Stimulated activated CD4-positive, alpha-beta T cell treated with anti-CD3 and anti-CD28 coated beads, Interleukin-12 subunit alpha, Interleukin-12 subunit beta, amount 100 ng/mL, for 4 hours (primary cell): ENCODE results near the gene MACO1.
A peak's percentile ranks its signal among the peaks of the same experiment; 100 is the strongest.
"Not testable (repeated sequence)": the region's sequence is repeated elsewhere in the genome, so short reads cannot be mapped to it uniquely, and the experiment has no call there.

Experiments used
- DNase-seq: peaks from one replicate; pipeline ENCODE4 v3.0.0-alpha.2; 2020

The MACO1 gene

GRCh38 chr1:25430073-25430966, at the start of gene MACO1:
TSS of gene MACO1 (plus strand) at chr1:25430897. CDS start at chr1:25431099, 202 bp downstream.
- peak; percentile 95 for DNase-seq

- DNase-seq, result not testable (repeated sequence)
Observed at GRCh38 chr1:25382543-25382942, 48.2 kb upstream of the MACO1 start.

GRCh38 chr1:25383090-25383489, 47.6 kb upstream of the MACO1 start:
- DNase-seq, result not testable (repeated sequence)

GRCh38 chr1:25383875-25384274, 46.8 kb upstream of the MACO1 start:
- not testable (repeated sequence) for DNase-seq

- DNase-seq, result not testable (repeated sequence)
Observed at GRCh38 chr1:25387096-25387495, 43.6 kb upstream of the MACO1 start.

GRCh38 chr1:25388691-25389090, 42.0 kb upstream of the MACO1 start:
- not testable (repeated sequence) for DNase-seq

GRCh38 chr1:25389721-25390120, 41.0 kb upstream of the MACO1 start:
- DNase-seq, result not testable (repeated sequence)

- DNase-seq, result no peak
Observed at GRCh38 chr1:25392841-25393240, 37.9 kb upstream of the MACO1 start.

- not testable (repeated sequence) for DNase-seq
Observed at GRCh38 chr1:25397549-25397948, 33.1 kb upstream of the MACO1 start.

GRCh38 chr1:25398079-25398478, 32.6 kb upstream of the MACO1 start:
- DNase-seq, result not testable (repeated sequence)

- peak; percentile 3 for DNase-seq
Observed at GRCh38 chr1:25402947-25403803, 27.5 kb upstream of the MACO1 start.

GRCh38 chr1:25405731-25406305, 24.9 kb upstream of the MACO1 start:
- DNase-seq, result not testable (repeated sequence)

GRCh38 chr1:25409641-25410427, 20.9 kb upstream of the MACO1 start:
- not testable (repeated sequence) for DNase-seq

- DNase-seq, result not testable (repeated sequence)
Observed at GRCh38 chr1:25412872-25413623, 17.6 kb upstream of the MACO1 start.

GRCh38 chr1:25414157-25414556, 16.5 kb upstream of the MACO1 start:
- not testable (repeated sequence) for DNase-seq

GRCh38 chr1:25414578-25414977, 16.1 kb upstream of the MACO1 start:
- DNase-seq, result not testable (repeated sequence)

- not testable (repeated sequence) for DNase-seq
Observed at GRCh38 chr1:25417280-25417679, 13.4 kb upstream of the MACO1 start.

- DNase-seq, result not testable (repeated sequence)
Observed at GRCh38 chr1:25419339-25419738, 11.4 kb upstream of the MACO1 start.

- not testable (repeated sequence) for DNase-seq
Observed at GRCh38 chr1:25420715-25421114, 10.0 kb upstream of the MACO1 start, which contains the start of gene RHCE. TSS of gene RHCE (minus strand) at chr1:25420825. CDS start at chr1:25420786, 39 bp downstream.

GRCh38 chr1:25423206-25423605, 7.5 kb upstream of the MACO1 start:
- not testable (repeated sequence) for DNase-seq
